ENCODE measurements around the gene BMX.

GRCh38 chrX:15594371-15594770 lies 93.8 kb downstream of the BMX start:
- TF ChIP-seq TSHZ2 (CRISPR knock-in tag; IDR thresholded peaks at IDR 0.05): no peak
- TF ChIP-seq ZFP3 (CRISPR knock-in tag; IDR thresholded peaks at IDR 0.05): no peak
- no peak for TF ChIP-seq ZFP30 (CRISPR knock-in tag; IDR thresholded peaks at IDR 0.05)
- TF ChIP-seq OSR1 (CRISPR knock-in tag; IDR thresholded peaks at IDR 0.05): no peak
- TF ChIP-seq RARB (CRISPR knock-in tag; IDR thresholded peaks at IDR 0.05): no peak
- TF ChIP-seq BACH2 (CRISPR knock-in tag; IDR thresholded peaks at IDR 0.05; ENCODE audit: borderline replicate concordance): no peak
- no peak for TF ChIP-seq CREB5 (CRISPR knock-in tag; IDR thresholded peaks at IDR 0.05; ENCODE audit: low read depth)
- no peak for TF ChIP-seq PPARA (CRISPR knock-in tag; IDR thresholded peaks at IDR 0.05; ENCODE audit: borderline replicate concordance)

Measured in SK-N-SH treated with all-trans-retinoic acid at 6 μM for 48 hours (cell line).